Activated CD4-positive, CD25-positive, alpha-beta regulatory T cell treated with anti-CD3 and anti-CD28 coated beads, Interleukin-2, amount 50 U/mL, for 24 hours (primary cell): Measurements from ENCODE around the gene PRKAG2.

Experiments used
- ATAC-seq, 2 donors: fragments of 150-1000 bp; cut with Tn5 transposase; one replicate each; pipeline ENCODE4 v1.10.0; 2021; ENCODE audit warnings: mild to moderate bottlenecking in 1 of 2, moderate library complexity in 1 of 2

Gene PRKAG2

GRCh38 chr7:151666886-151667285, 210.0 kb downstream of the PRKAG2 start:
- no peak for ATAC-seq

- ATAC-seq = no peak
These were observed 211.5 kb downstream of the PRKAG2 start for GRCh38 chr7:151665368-151665767.

- no peak for ATAC-seq
These were observed 212.6 kb downstream of the PRKAG2 start for GRCh38 chr7:151664268-151664667.

GRCh38 chr7:151663382-151664100, 213.4 kb downstream of the PRKAG2 start:
- ATAC-seq = no peak

GRCh38 chr7:151662251-151662826, 214.6 kb downstream of the PRKAG2 start:
- no peak for ATAC-seq

GRCh38 chr7:151661587-151661986, 215.3 kb downstream of the PRKAG2 start:
- no peak for ATAC-seq

- ATAC-seq = no peak
These were observed 216.8 kb downstream of the PRKAG2 start for GRCh38 chr7:151660141-151660540.

- no peak for ATAC-seq
These were observed 217.7 kb downstream of the PRKAG2 start for GRCh38 chr7:151659219-151659618.

GRCh38 chr7:151658778-151659177, 218.1 kb downstream of the PRKAG2 start:
- no peak for ATAC-seq

GRCh38 chr7:151657173-151657572, 219.7 kb downstream of the PRKAG2 start:
- ATAC-seq = no peak

GRCh38 chr7:151655555-151655954, 221.4 kb downstream of the PRKAG2 start:
- ATAC-seq = no peak

- no peak for ATAC-seq
These were observed 224.8 kb downstream of the PRKAG2 start for GRCh38 chr7:151652111-151652510.

- ATAC-seq = no peak
These were observed 226.8 kb downstream of the PRKAG2 start for GRCh38 chr7:151650161-151650560.

- no peak for ATAC-seq
These were observed 228.5 kb downstream of the PRKAG2 start for GRCh38 chr7:151648429-151648828.

GRCh38 chr7:151647874-151648273, 229.0 kb downstream of the PRKAG2 start:
- ATAC-seq = no peak

GRCh38 chr7:151647006-151647405, 229.9 kb downstream of the PRKAG2 start:
- ATAC-seq = no peak

GRCh38 chr7:151645311-151645710, 231.6 kb downstream of the PRKAG2 start:
- ATAC-seq = no peak

- peak in 1 of 2 donors; percentile 41 for ATAC-seq
These were observed 232.4 kb downstream of the PRKAG2 start for GRCh38 chr7:151644554-151644953.

GRCh38 chr7:151642746-151643145, 234.2 kb downstream of the PRKAG2 start:
- no peak for ATAC-seq

GRCh38 chr7:151641587-151641986, 235.3 kb downstream of the PRKAG2 start:
- no peak for ATAC-seq

GRCh38 chr7:151637781-151638261, 239.1 kb downstream of the PRKAG2 start:
- no peak for ATAC-seq

- ATAC-seq = no peak
These were observed 242.3 kb downstream of the PRKAG2 start for GRCh38 chr7:151634643-151635042.

- no peak for ATAC-seq
These were observed 243.5 kb downstream of the PRKAG2 start for GRCh38 chr7:151633516-151633812.

- peak; percentile 65 to 68 for ATAC-seq
These were observed 244.0 kb downstream of the PRKAG2 start for GRCh38 chr7:151632750-151633515.
